Endothelial cell of umbilical vein (primary cell): Measurements from ENCODE around the gene CEP95. TPM values are rescaled to one million over a fixed set of nuclear protein-coding genes. Genes with fewer than 3 reads are reported as not detected.

Source experiments
- BruUV-seq: library from RNA; stranded (reverse); fragments of 400-500 nt; replicated peaks from 2 replicates; lab custom pipeline; 2021; lab: Mats Ljungman, UMichigan
- CTCF ChIA-PET: fragments of 300-600, 350-600 bp; sonication (Branson Sonifier 250); formaldehyde crosslinking; loops from one replicate; lab custom pipeline; 2021; ENCODE audit warnings: antibody characterized with exemption, inconsistent platforms; lab: Charles Lee
- POLR2A ChIA-PET: fragments of 300-600, 350-600 bp; sonication (Branson Sonifier 250); formaldehyde crosslinking; loops from one replicate; lab custom pipeline; 2021; ENCODE audit warnings: antibody characterized with exemption, inconsistent platforms; lab: Charles Lee
- DNase-seq: peaks from one replicate; pipeline ENCODE4 v3.0.0-alpha.2; 2011; ENCODE audit warnings: low read depth, low spot score
- FAIRE-seq: peaks from 2 replicates; lab custom pipeline; 2011; peaks lifted over from hg19 to GRCh38; lab: Jason Lieb, UNC
- H2AFZ ChIP-seq: 2 replicates; pipeline ENCODE4 v1.6.0; 2012; ENCODE audit warnings: low read depth, low read length, control low read depth, inconsistent platforms
- H3K27ac ChIP-seq: 2 replicates; pipeline ENCODE4 v1.5.1; 2011; ENCODE audit warnings: low read depth, mild to moderate bottlenecking, control low read depth, low read length, moderate library complexity; ENCODE audit not compliant: insufficient read depth
- H3K27me3 ChIP-seq, 2 experiments: 2 replicates each; pipeline versions ENCODE4 v1.6.0 to v1.6.1; 2011; ENCODE audit warnings: low read length in 2 of 2, mixed read lengths in 1 of 2; ENCODE audit not compliant: control insufficient read depth in 2 of 2, insufficient read depth in 2 of 2
- H3K36me3 ChIP-seq, 2 experiments: 2 replicates in 1 of 2; 3 replicates in 1 of 2; pipeline ENCODE4 v1.5.1; 2011; ENCODE audit warnings: low read length in 2 of 2, mild to moderate bottlenecking in 1 of 2, moderate library complexity in 1 of 2; ENCODE audit not compliant: control insufficient read depth in 2 of 2, insufficient read depth in 2 of 2; ENCODE audit errors: extremely low read depth in 1 of 2
- H3K4me1 ChIP-seq: 3 replicates; pipeline ENCODE4 v1.5.1; 2011; ENCODE audit warnings: mild to moderate bottlenecking, low read length; ENCODE audit not compliant: control insufficient read depth, insufficient read depth; ENCODE audit errors: extremely low read depth
- H3K4me2 ChIP-seq: 2 replicates; pipeline ENCODE4 v1.6.1; 2011; ENCODE audit warnings: low read length, control low read depth, mixed read lengths; ENCODE audit not compliant: insufficient read depth
- H3K4me3 ChIP-seq, 3 experiments: fragments of 200-600 bp in 1 of 3; sonication (generic), shearing (Covaris generic) in 1 of 3; replicated peaks in 1 of 3; 2 replicates each; pipeline ENCODE4 v1.5.1; 2011 to 2016; ENCODE audit warnings: control low read depth in 3 of 3, low read length in 3 of 3, mild to moderate bottlenecking in 2 of 3, inconsistent platforms in 1 of 3, low read depth in 1 of 3, moderate library complexity in 1 of 3; ENCODE audit not compliant: insufficient read depth in 1 of 3
- H3K79me2 ChIP-seq: 2 replicates; pipeline ENCODE4 v1.6.0; 2012; ENCODE audit warnings: low read length, inconsistent platforms; ENCODE audit not compliant: control insufficient read depth, insufficient read depth
- H3K9ac ChIP-seq: replicated peaks from 2 replicates; pipeline ENCODE3; 2011; ENCODE audit warnings: low read length, control low read depth; ENCODE audit not compliant: insufficient read depth; ENCODE audit errors: extremely low read depth
- H3K9me1 ChIP-seq: replicated peaks from 3 replicates; pipeline ENCODE4 v1.6.0; 2011; ENCODE audit warnings: mild to moderate bottlenecking, low read length; ENCODE audit not compliant: control insufficient read depth, insufficient read depth; ENCODE audit errors: extremely low read depth
- H3K9me3 ChIP-seq: replicated peaks from 2 replicates; pipeline ENCODE4 v1.5.1; 2012; ENCODE audit warnings: low read length, inconsistent platforms; ENCODE audit not compliant: control insufficient read depth, insufficient read depth
- H4K20me1 ChIP-seq: replicated peaks from 2 replicates; pipeline ENCODE3; 2011; ENCODE audit warnings: mild to moderate bottlenecking, low read length; ENCODE audit not compliant: control insufficient read depth, insufficient read depth; ENCODE audit errors: extremely low read depth
- EZH2 ChIP-seq: IDR thresholded peaks from 2 replicates; pipeline ENCODE4 v1.6.1; 2012; ENCODE audit warnings: borderline replicate concordance, low read depth, mild to moderate bottlenecking, moderate library complexity, low read length, inconsistent platforms; ENCODE audit not compliant: severe bottlenecking
- MYC ChIP-seq: IDR thresholded peaks from one replicate; pipeline ENCODE4 v1.6.1; 2011; ENCODE audit warnings: mild to moderate bottlenecking, low read depth, low read length
- POLR2A ChIP-seq: IDR thresholded peaks from 2 replicates; pipeline ENCODE4 v1.6.1; 2012; ENCODE audit warnings: low read depth, mild to moderate bottlenecking, control low read depth, low read length
- POLR2AphosphoS5 ChIP-seq: IDR thresholded peaks from 2 replicates; pipeline ENCODE4 v1.6.1; 2012; ENCODE audit warnings: low read depth, mild to moderate bottlenecking, control low read depth, low read length, moderate library complexity; ENCODE audit not compliant: insufficient read depth
- dilution Hi-C: fragments of 300-500 bp; cut with MboI; formaldehyde crosslinking; loops from one replicate; pipeline ENCODE4 v1.15.0; 2019; ENCODE audit warnings: low sequenced_read_pairs; ENCODE audit not compliant: extremely low pct_ligation_motif_present
- intact Hi-C: fragments of 100-400 bp; cut with micrococcal nuclease; formaldehyde crosslinking; loops from one replicate; pipeline ENCODE4 v1.10.0; 2022
- polyA plus RNA-seq, 4 experiments: library from polyadenylated mRNA; depleted of rRNA in 3 of 4; stranded (reverse) in 3 of 4; unstranded in 1 of 4; fragments of >200 nt; gene quantifications; 2 replicates each; pipeline versions ENCODE4 v1.2.1 to v1.2.3, GENCODE V29; 2011 to 2012; ENCODE audit warnings: missing spikeins in 1 of 4
- total RNA-seq: library from RNA; stranded (reverse); gene quantifications from 2 replicates; pipeline ENCODE4 v1.2.3, GENCODE V29; 2021
- TF ChIP-seq, protein P1 (sequence below): IDR thresholded peaks from 2 replicates; pipeline ENCODE4 v1.6.1; 2011; ENCODE audit not compliant: insufficient read depth, insufficient read length

CEP95 gene
- total and polyA plus RNA-seq, 2 donors (not counting 3 experiments of a cell fraction or from before 2014, with no cell fraction given): 14.1 to 35.5 TPM

DNA sequence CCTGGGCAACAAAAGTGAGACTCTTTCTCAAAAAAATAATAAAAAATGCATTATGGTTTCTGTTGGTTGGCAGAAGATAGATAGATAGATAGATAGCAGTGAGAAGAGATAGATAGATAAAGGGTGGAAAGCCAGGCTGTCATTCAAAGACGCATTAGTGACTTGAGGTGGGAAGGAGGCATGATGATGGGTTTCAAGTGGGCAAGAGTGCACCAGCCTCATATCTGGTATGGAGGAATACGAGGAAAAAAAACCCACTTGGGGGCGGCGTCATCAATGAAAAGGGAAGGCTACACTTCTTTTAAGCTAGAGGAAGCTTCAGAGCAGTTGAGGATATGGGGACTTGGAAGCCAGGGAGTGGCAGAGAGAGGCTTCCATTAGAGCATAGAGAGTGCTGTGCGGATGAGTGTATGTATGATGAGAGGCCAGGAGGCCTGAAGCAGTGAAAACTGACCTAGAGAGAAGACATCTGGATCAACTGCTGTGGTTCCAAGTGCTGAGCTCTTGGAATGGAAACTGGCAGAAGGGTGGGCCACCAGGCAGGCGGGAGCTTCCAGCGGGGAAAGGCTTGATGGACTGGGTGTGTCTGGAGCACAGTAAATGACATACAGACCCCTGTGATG, 31.8 kb downstream of the CEP95 start:
- H3K4me1 ChIP-seq: no peaks in the 10 kb centered on the region
- FAIRE-seq: no peak
- no peaks in the 10 kb centered on the region for H4K20me1 ChIP-seq
- H3K9me1 ChIP-seq: no peaks in the 10 kb centered on the region
- no peak overlapping the region for H3K27ac ChIP-seq
- CTCF ChIA-PET: no interaction called here
- intact Hi-C loops (no loop called here), dilution Hi-C loops (no loop called here)
- H2AFZ ChIP-seq: no peak overlapping the region
- TF ChIP-seq POLR2A (peak; percentile 22), MYC (no peak), POLR2AphosphoS5 (peak; percentile 13)
- TF ChIP-seq, protein P1, sequence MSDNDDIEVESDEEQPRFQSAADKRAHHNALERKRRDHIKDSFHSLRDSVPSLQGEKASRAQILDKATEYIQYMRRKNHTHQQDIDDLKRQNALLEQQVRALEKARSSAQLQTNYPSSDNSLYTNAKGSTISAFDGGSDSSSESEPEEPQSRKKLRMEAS: no peak
- no peak overlapping the region for H3K9ac ChIP-seq
- H3K9me3 ChIP-seq: no peaks in the 10 kb centered on the region
- POLR2A ChIA-PET: no interaction called here
- H3K4me2 ChIP-seq: no peak overlapping the region
- no peaks in the 10 kb centered on the region for H3K27me3 ChIP-seq
- no peaks in the 10 kb centered on the region for H3K79me2 ChIP-seq
- no TSS peak for BruUV-seq
- DNase-seq: no peak
- peaks cover 25 to 32% of the 10 kb centered on the region in 2 experiments for H3K36me3 ChIP-seq
- H3K4me3 ChIP-seq: no peak overlapping the region

DNA sequence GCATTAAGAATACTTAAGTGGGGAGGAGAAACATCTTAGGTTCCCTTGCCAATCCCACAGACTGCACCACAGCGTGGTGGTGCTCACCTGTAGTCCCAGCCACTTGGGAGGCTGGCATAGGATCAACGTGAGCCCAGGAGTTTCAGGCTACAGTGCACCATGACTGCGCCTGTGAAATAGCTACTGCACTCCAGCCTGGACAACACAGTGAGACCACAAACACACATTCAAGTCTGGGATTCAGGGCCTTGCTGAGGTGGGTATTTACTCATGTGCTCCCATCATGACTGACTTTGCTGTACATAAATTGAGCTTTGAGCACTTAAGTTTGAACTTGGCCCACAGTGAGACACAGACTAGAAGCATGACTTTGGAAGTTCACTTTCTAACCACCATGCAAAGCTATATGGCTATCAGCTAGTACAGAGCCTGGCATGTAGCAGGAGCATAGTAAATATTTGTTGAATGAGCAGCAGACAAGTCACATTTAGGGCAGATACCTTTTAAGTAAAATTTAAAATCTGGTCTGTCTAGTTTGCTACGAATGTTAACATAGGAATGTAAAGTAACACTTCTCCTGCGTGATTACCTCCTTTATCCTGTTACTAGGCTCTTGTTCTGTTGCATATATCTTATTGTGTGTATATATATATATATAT, 33.5 kb downstream of the CEP95 start:
- Histone ChIP-seq H3K79me2 (peaks cover 4% of the 10 kb centered on the region), H3K9me1 (no peaks in the 10 kb centered on the region), H3K4me1 (no peaks in the 10 kb centered on the region), H3K4me3 (no peak overlapping the region), H3K27me3 (no peaks in the 10 kb centered on the region), H3K27ac (no peak overlapping the region), H3K36me3 (peaks cover 20 to 36% of the 10 kb centered on the region in 2 experiments), H3K9me3 (no peaks in the 10 kb centered on the region), H3K9ac (no peak overlapping the region), H4K20me1 (no peaks in the 10 kb centered on the region), H3K4me2 (no peak overlapping the region), H2AFZ (no peak overlapping the region)
- dilution Hi-C loops (no loop called here), intact Hi-C loops (no loop called here)
- ChIA-PET CTCF (interaction anchor here (0.8 kb wide), 1 partner anchor 109 kb away, joined by 4 read pairs; no protein-coding TSS in a partner anchor), POLR2A (no interaction called here)
- no TSS peak for BruUV-seq
- DNase-seq (no peak), FAIRE-seq (no peak)
- TF ChIP-seq EZH2 (no peak), POLR2A (peak; percentile 74)
